NB4 (cell line): Measurements from ENCODE around the gene ZEB2.

Experiments
- DNase-seq: peaks from one replicate; pipeline ENCODE4 v3.0.0; 2010; ENCODE audit warnings: low read depth
- H3K4me3 ChIP-seq: one replicate; pipeline ENCODE4 v1.5.1; 2011; ENCODE audit warnings: mild to moderate bottlenecking, low read depth, low read length, moderate library complexity
- CTCF ChIP-seq: IDR thresholded peaks from one replicate; pipeline ENCODE4 v1.5.1; 2012; ENCODE audit warnings: low read depth, low read length
- MYC ChIP-seq: IDR thresholded peaks from 2 replicates; pipeline ENCODE4 v1.6.1; 2011; ENCODE audit warnings: low read depth, low read length
- POLR2A ChIP-seq: IDR thresholded peaks from 2 replicates; pipeline ENCODE4 v1.6.1; 2011; ENCODE audit warnings: mild to moderate bottlenecking; ENCODE audit not compliant: insufficient read length; ENCODE audit errors: extremely low read depth
- TF ChIP-seq, protein P1 (sequence below): IDR thresholded peaks from 2 replicates; pipeline ENCODE4 v1.6.1; 2011; ENCODE audit warnings: low read depth, low read length

The ZEB2 gene

DNA sequence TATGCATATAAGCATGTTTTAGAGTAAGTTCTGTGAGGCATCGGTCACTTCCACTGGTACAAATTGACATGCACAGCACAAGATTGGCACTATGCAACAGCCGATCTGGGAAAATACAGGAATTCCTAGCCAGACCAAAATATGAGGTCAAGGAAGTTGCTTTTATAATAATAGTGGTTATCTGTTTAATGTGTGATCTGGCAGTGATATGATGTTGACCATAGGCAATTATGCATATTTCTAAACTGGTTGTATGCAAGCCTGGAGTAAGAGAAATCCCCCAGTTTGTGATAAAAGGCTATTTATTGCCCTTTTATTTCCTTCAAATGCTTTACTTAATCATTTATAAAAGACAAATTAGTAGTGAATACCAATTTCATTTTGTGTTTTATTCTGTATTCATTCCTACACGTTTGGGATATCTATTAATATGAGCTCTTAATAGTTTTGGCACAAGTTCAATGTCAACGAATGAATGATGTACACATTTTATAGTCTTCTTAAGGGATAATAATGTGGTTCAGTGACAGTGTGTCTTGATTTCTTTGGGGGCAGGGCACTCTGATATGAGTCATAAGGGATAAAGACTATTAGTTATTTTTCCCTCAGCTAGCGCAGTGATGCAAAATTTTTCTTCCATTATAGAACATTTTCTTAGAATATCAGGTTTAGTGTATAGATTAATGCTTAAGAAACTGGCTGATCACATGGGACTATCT, 34.7 kb upstream of the ZEB2 start:
- TF ChIP-seq, protein P1, sequence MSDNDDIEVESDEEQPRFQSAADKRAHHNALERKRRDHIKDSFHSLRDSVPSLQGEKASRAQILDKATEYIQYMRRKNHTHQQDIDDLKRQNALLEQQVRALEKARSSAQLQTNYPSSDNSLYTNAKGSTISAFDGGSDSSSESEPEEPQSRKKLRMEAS: no peak
- TF ChIP-seq MYC (no peak), CTCF (no peak), POLR2A (no peak)
- no peak overlapping the region for H3K4me3 ChIP-seq
- DNase-seq: no peak

GRCh38 chr2:144553379-144553778, 33.5 kb upstream of the ZEB2 start:
- TF ChIP-seq POLR2A (no peak), MYC (no peak), CTCF (no peak)
- TF ChIP-seq, protein P1: no peak
- DNase-seq: no peak
- H3K4me3 ChIP-seq: no peak overlapping the region

DNA sequence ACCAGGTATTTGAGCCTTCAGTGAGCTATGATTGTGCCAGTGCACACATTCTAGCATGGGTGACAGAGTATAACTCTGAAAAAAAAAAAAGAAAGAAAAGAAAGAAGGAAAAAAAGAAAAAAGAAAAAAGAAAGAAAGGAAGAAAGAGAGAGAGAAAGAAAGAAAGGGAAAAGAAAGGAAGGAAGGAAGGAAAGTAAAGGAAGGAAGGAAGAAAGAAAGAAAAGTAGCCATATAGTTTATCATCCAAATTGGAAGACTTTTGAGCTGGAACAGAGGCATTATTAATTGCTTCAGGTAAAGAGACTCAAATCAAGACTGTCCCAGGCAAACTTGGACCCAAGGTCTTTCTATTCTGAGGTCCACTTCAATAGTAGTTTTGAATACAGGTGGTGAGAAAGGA, 32.9 kb upstream of the ZEB2 start:
- H3K4me3 ChIP-seq: no peak overlapping the region
- DNase-seq: no peak
- no peak for TF ChIP-seq CTCF
- TF ChIP-seq MYC: no peak
- no peak for TF ChIP-seq POLR2A
- TF ChIP-seq, protein P1: no peak

- no peak for DNase-seq
- no peak overlapping the region for H3K4me3 ChIP-seq
- TF ChIP-seq, protein P1: no peak
- no peak for TF ChIP-seq MYC
- no peak for TF ChIP-seq CTCF
- TF ChIP-seq POLR2A: no peak
Measured at GRCh38 chr2:144550911-144551310, 31.0 kb upstream of the ZEB2 start.

DNA sequence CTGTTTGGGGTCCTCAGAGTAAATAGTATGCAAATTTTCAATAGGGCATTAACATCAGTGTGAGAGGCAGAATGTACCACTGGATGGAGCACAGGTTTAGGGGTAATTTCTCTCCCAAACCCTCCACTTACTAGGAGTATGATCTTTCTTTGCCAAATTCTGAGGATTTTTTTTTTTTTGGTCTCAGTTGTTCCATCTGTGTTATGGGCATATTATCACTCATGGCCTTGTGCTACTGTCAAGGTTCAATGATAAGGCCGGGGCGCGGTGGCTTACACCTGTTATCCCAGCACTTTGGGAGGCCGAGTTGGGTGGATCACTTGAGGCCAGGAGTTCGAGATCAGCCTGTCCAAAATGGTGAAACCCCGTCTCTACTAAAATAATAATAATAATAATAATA, 30.2 kb upstream of the ZEB2 start:
- TF ChIP-seq, protein P1: no peak
- no peak for TF ChIP-seq CTCF
- no peak for TF ChIP-seq POLR2A
- no peak for TF ChIP-seq MYC
- no peak for DNase-seq
- H3K4me3 ChIP-seq: no peak overlapping the region
